K562 (cell line): ENCODE results near the gene NHS. TPM values are rescaled to one million over a fixed set of nuclear protein-coding genes. Genes with fewer than 3 reads are reported as not detected.

Experiments used
- ATAC-seq: fragments of 200-7000 bp; cut with Tn5 transposase; 3 replicates; pipeline ENCODE4 v1.9.1; 2020; ENCODE audit warnings: moderate library complexity
- BruUV-seq: library from RNA; stranded (reverse); fragments of 400-500 nt; replicated peaks from 2 replicates; lab custom pipeline; 2021; lab: Mats Ljungman, UMichigan
- CTCF ChIA-PET: fragments of 300-600 bp; formaldehyde crosslinking; extraction: SDS; loops from one replicate; lab custom pipeline; 2021; ENCODE audit warnings: low intra/inter-chr PET ratio; lab: Yijun Ruan, JAX
- POLR2A ChIA-PET: fragments of 300-600, 350-650 bp; sonication (Branson Sonifier 250); formaldehyde crosslinking; extraction: SDS; loops from one replicate; lab custom pipeline; 2021; ENCODE audit warnings: antibody characterized with exemption, inconsistent platforms; lab: Yijun Ruan, JAX
- DNase-seq, 4 experiments: peaks; one replicate each; pipeline versions ENCODE4 v3.0.0 to v3.0.0-alpha.2; 2011 to 2018; ENCODE audit warnings: low spot score in 3 of 4, mixed read lengths in 3 of 4; ENCODE audit errors: extremely low read depth in 1 of 4
- FAIRE-seq: peaks from 2 replicates; lab custom pipeline; 2011; peaks lifted over from hg19 to GRCh38; lab: Jason Lieb, UNC
- H2AFZ ChIP-seq: 2 replicates; pipeline ENCODE4 v1.6.0; 2011; ENCODE audit warnings: low read depth, low read length, control low read depth, inconsistent platforms
- H3K27ac ChIP-seq: fragments of 200-600 bp; 3 replicates; pipeline ENCODE4 v1.8.0; 2011; ENCODE audit warnings: low read depth, mild to moderate bottlenecking, control low read depth, inconsistent platforms, low read length, moderate library complexity, mixed read lengths; ENCODE audit errors: extremely low read depth
- H3K27me3 ChIP-seq, 2 experiments: fragments of 300-600 bp in 1 of 2; 2 replicates in 1 of 2; 3 replicates in 1 of 2; pipeline versions ENCODE4 v1.6.0 to v1.8.0; 2011; ENCODE audit warnings: inconsistent platforms in 2 of 2, low read length in 2 of 2, mild to moderate bottlenecking in 1 of 2, mixed read lengths in 1 of 2, moderate library complexity in 1 of 2; ENCODE audit not compliant: control insufficient read depth in 2 of 2, insufficient read depth in 2 of 2
- H3K36me3 ChIP-seq: fragments of 300-600 bp; 3 replicates; pipeline ENCODE4 v1.8.0; 2011; ENCODE audit warnings: mild to moderate bottlenecking, low read length, inconsistent platforms; ENCODE audit not compliant: control insufficient read depth, insufficient read depth
- H3K4me1 ChIP-seq, 2 experiments: fragments of 200-600 bp in 1 of 2; replicated peaks in 1 of 2; 2 replicates in 1 of 2; 3 replicates in 1 of 2; pipeline versions ENCODE4 v1.5.1 to v1.8.0; 2011; ENCODE audit warnings: inconsistent platforms in 2 of 2, low read length in 2 of 2, mild to moderate bottlenecking in 1 of 2, mixed read lengths in 1 of 2, moderate library complexity in 1 of 2; ENCODE audit not compliant: control insufficient read depth in 2 of 2, insufficient read depth in 2 of 2
- H3K4me2 ChIP-seq: 2 replicates; pipeline ENCODE4 v1.6.1; 2011; ENCODE audit warnings: low read length, control low read depth, inconsistent platforms, mixed read lengths; ENCODE audit not compliant: insufficient read depth
- H3K4me3 ChIP-seq: fragments of 200-600 bp; sonication (generic), shearing (Covaris generic); 2 replicates; pipeline ENCODE4 v1.5.1; 2016; ENCODE audit warnings: control low read depth, inconsistent platforms
- H3K79me2 ChIP-seq: fragments of 200-600 bp; 3 replicates; pipeline ENCODE4 v1.8.0; 2011; ENCODE audit warnings: low read length, inconsistent platforms; ENCODE audit not compliant: control insufficient read depth, insufficient read depth
- H3K9ac ChIP-seq, 2 experiments: 2 replicates each; pipeline versions ENCODE4 v1.6.0 to v1.6.1; 2011; ENCODE audit warnings: low read depth in 2 of 2, low read length in 2 of 2, control low read depth in 1 of 2, inconsistent platforms in 1 of 2, mild to moderate bottlenecking in 1 of 2, mixed read lengths in 1 of 2; ENCODE audit not compliant: insufficient read depth in 1 of 2
- H3K9me1 ChIP-seq: one replicate; pipeline ENCODE4 v1.6.0; 2011; ENCODE audit warnings: inconsistent platforms, mild to moderate bottlenecking, low read length, moderate library complexity; ENCODE audit not compliant: control insufficient read depth, insufficient read depth
- H3K9me3 ChIP-seq: replicated peaks from 2 replicates; pipeline ENCODE4 v1.5.1; 2011; ENCODE audit warnings: low read depth, low read length, inconsistent platforms; ENCODE audit not compliant: control insufficient read depth, insufficient read depth
- H4K20me1 ChIP-seq: replicated peaks from 2 replicates; pipeline ENCODE4 v1.6.1; 2011; ENCODE audit warnings: low read length, inconsistent platforms, mixed read lengths; ENCODE audit not compliant: control insufficient read depth, insufficient read depth
- ARID4B ChIP-seq: sonication (generic); formaldehyde crosslinking; IDR thresholded peaks from 2 replicates; pipeline ENCODE4 v1.8.0; 2022; ENCODE audit warnings: mild to moderate bottlenecking, missing genetic modification reagents
- HDAC2 ChIP-seq: fragments of 450-650 bp; IDR thresholded peaks from 2 replicates; pipeline ENCODE4 v1.6.1; 2016; ENCODE audit warnings: mild to moderate bottlenecking
- HDGF ChIP-seq: fragments of 450-650 bp; IDR thresholded peaks from 2 replicates; pipeline ENCODE4 v1.6.1; 2016
- LCOR ChIP-seq: sonication (generic); formaldehyde crosslinking; IDR thresholded peaks from 2 replicates; pipeline ENCODE4 v1.8.0; 2022; ENCODE audit warnings: mild to moderate bottlenecking, missing genetic modification reagents
- SRSF9 ChIP-seq: fragments of 200-400 bp; formaldehyde crosslinking; IDR thresholded peaks from 2 replicates; pipeline ENCODE4 v1.6.1; 2017; ENCODE audit warnings: low read depth, low read length, borderline replicate concordance
- ZNF197 ChIP-seq: fragments of 200-800 bp; sonication (Bioruptor generic); IDR thresholded peaks from 2 replicates; pipeline ENCODE4 v1.6.1; 2016; ENCODE audit warnings: low read depth, missing genetic modification characterization, missing compliant biosample characterization
- ZNF398 ChIP-seq: fragments of 250-450 bp; sonication (Bioruptor Pico); IDR thresholded peaks from 2 replicates; pipeline ENCODE4 v1.8.0; 2021; ENCODE audit warnings: moderate library complexity, mild to moderate bottlenecking, inconsistent platforms
- WGBS: fragments of 100-300 bp; shearing (Covaris generic); methylation state at CpG from one replicate; pipeline ENCODE4 v1.1.6; 2016; ENCODE audit warnings: low coverage, mixed read lengths; ENCODE audit not compliant: insufficient coverage; ENCODE audit errors: missing lambda C conversion rate; 5-methylcytosine and 5-hydroxymethylcytosine counted together
- in situ Hi-C: fragments of 300-500 bp; cut with MboI; formaldehyde crosslinking; loops from 4 replicates; pipeline ENCODE4 v1.15.0; 2018; ENCODE audit warnings: inconsistent platforms, mixed read lengths
- intact Hi-C: fragments of 100-400 bp; cut with micrococcal nuclease; formaldehyde crosslinking; loops from 2 replicates; pipeline ENCODE4 v1.14.2; 2022
- polyA plus RNA-seq, 8 experiments: library from polyadenylated mRNA; depleted of rRNA in 4 of 8; stranded (reverse) in 5 of 8; unstranded in 3 of 8; fragments of >200 nt; fragmentation: Nextera tagmentation in 2 of 8; fragmentation: Illumina TruSeq in 1 of 8; extraction: Ambion mirVana in 2 of 8; extraction: Trizol in 1 of 8; gene quantifications; 2 replicates each; pipeline versions ENCODE4 v1.2.1 to v1.2.3, GENCODE V29; 2011 to 2014; ENCODE audit warnings: inconsistent platforms in 1 of 8, missing spikeins in 1 of 8
- total RNA-seq, 7 experiments: library from RNA; depleted of rRNA in 6 of 7; stranded (reverse); fragments of >200 nt in 6 of 7; fragmentation: Illumina TruSeq in 2 of 7; extraction: Trizol in 2 of 7; gene quantifications; 2 replicates each; pipeline versions ENCODE4 v1.2.1 to v1.2.3, GENCODE V29; 2011 to 2021; ENCODE audit warnings: low replicate concordance in 1 of 7

The NHS gene
- total and polyA plus RNA-seq, 9 of the 15 experiments (the other 6 are each of a cell fraction or from before 2014, with no cell fraction given) = 0.02 TPM; not detected in 8

GRCh38 chrX:17459661-17460060 is 84.7 kb downstream of the NHS start:
- no peak for TF ChIP-seq HDAC2
- TF ChIP-seq SRSF9 = no peak
- CTCF ChIA-PET = no interaction called here
- no peak overlapping the region for H3K27ac ChIP-seq
- H3K4me1 ChIP-seq = no peaks in the 10 kb centered on the region
- in situ Hi-C loops = no loop called here
- H3K4me3 ChIP-seq = no peak overlapping the region
- no peak overlapping the region for H2AFZ ChIP-seq
- H3K4me2 ChIP-seq = no peak overlapping the region
- H3K9ac ChIP-seq = no peak overlapping the region
- no peak for DNase-seq
- H3K9me3 ChIP-seq = no peaks in the 10 kb centered on the region
- intact Hi-C loops = no loop called here
- no peak for FAIRE-seq
- ATAC-seq = no peak
- 14% methylated on average over 1 of the region's 1 CpG for WGBS
- no peaks in the 10 kb centered on the region for H4K20me1 ChIP-seq
- no peaks in the 10 kb centered on the region for H3K9me1 ChIP-seq
- H3K79me2 ChIP-seq = no peaks in the 10 kb centered on the region
- no peaks in the 10 kb centered on the region for H3K27me3 ChIP-seq
- BruUV-seq = no TSS peak
- no peaks in the 10 kb centered on the region for H3K36me3 ChIP-seq
- POLR2A ChIA-PET = no interaction called here

- no TSS peak for BruUV-seq
- FAIRE-seq (no peak), ATAC-seq (no peak), DNase-seq (no peak)
- intact Hi-C loops = no loop called here
- H3K4me2 ChIP-seq = no peak overlapping the region
- H3K4me1 ChIP-seq = no peaks in the 10 kb centered on the region
- no peak overlapping the region for H3K27ac ChIP-seq
- no peaks in the 10 kb centered on the region for H3K79me2 ChIP-seq
- WGBS = 8% methylated on average over 1 of the region's 1 CpG
- in situ Hi-C loops = no loop called here
- ChIA-PET CTCF (no interaction called here), POLR2A (no interaction called here)
- no peaks in the 10 kb centered on the region for H3K9me1 ChIP-seq
- no peaks in the 10 kb centered on the region for H3K36me3 ChIP-seq
- H3K9ac ChIP-seq = no peak overlapping the region
- no peak overlapping the region for H2AFZ ChIP-seq
- TF ChIP-seq LCOR (no peak), ZNF197 (CRISPR knock-in tag) (no peak), ZNF398 (CRISPR knock-in tag) (no peak), HDGF (no peak), ARID4B (no peak)
- no peaks in the 10 kb centered on the region; the same call in 1 of the 2 replicates for H4K20me1 ChIP-seq
- H3K4me3 ChIP-seq = no peak overlapping the region
- no peaks in the 10 kb centered on the region for H3K9me3 ChIP-seq
- H3K27me3 ChIP-seq = no peaks in the 10 kb centered on the region
Measured at GRCh38 chrX:17462881-17463280, 87.9 kb downstream of the NHS start.
